Activated T-helper 1 cell treated with Interleukin-2 at 50 U/mL for 16 hours (primary cell): ENCODE data around the gene SLC24A3.

ENCODE experiments used
- DNase-seq: peaks from one replicate; pipeline ENCODE4 v3.0.0-alpha.2; 2020; ENCODE audit warnings: low read depth

The SLC24A3 gene

DNA sequence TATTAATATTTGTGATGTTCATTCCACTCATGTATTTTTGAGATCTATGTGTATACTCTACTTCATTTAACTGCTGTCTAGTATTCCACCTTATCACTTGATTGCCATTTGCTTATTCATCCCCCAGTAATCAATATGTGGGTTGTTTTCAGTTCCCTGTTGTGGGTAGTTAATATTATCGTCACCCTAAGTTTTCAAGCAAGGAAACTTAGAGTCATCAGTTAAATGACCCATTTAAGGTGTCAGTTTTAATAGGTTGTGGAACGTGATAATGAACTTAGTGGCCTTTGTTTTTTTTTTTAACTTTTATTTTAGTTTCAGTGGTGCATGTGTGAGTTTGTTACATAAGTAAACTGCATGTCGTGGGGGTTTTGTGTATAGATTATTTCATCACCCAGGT lies 90.3 kb downstream of the SLC24A3 start:
- no peak for DNase-seq

DNA sequence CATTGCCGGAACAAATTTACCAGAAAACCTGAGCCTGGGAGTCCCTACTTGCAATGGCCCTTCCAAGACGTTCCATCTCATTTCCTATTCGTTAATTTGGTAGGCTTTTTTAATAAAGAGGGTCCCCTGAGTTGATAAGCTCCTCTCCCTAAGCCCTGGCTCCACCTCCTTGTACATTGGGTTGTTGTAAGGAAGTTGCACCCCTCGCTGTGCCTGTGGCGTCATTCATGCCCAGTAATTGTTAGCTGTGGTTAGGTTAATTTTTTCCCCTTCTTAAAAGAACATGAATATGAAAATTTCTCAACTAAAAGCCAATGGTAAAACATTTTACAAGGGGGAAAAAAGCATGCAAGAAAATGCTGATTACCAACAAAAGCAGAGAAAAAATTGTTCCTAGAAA lies 91.9 kb downstream of the SLC24A3 start:
- DNase-seq: no peak

- DNase-seq: no peak
Observed at GRCh38 chr20:19304886-19305415, 92.5 kb downstream of the SLC24A3 start.

- no peak for DNase-seq
Observed at GRCh38 chr20:19308146-19308545, 95.7 kb downstream of the SLC24A3 start.

DNA sequence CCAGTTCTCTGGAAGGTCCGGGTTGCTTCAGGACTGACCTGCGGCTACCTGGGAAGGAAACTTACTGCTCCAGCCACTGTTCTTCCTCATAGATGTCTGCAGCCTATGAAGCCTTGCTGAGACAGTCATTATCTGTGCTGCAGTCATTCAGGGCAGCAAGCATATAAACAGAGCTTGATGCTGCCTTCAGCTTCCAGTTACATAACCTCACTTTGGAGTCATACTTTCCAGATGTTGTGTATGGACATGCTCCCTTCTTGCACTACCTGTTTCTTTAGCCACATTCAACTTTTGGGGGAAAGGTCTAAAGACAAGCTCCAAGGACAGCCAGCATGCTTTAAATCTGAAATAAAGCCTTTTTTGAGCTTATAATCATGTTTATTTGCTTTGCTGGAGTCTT lies 98.1 kb downstream of the SLC24A3 start:
- no peak for DNase-seq

DNA sequence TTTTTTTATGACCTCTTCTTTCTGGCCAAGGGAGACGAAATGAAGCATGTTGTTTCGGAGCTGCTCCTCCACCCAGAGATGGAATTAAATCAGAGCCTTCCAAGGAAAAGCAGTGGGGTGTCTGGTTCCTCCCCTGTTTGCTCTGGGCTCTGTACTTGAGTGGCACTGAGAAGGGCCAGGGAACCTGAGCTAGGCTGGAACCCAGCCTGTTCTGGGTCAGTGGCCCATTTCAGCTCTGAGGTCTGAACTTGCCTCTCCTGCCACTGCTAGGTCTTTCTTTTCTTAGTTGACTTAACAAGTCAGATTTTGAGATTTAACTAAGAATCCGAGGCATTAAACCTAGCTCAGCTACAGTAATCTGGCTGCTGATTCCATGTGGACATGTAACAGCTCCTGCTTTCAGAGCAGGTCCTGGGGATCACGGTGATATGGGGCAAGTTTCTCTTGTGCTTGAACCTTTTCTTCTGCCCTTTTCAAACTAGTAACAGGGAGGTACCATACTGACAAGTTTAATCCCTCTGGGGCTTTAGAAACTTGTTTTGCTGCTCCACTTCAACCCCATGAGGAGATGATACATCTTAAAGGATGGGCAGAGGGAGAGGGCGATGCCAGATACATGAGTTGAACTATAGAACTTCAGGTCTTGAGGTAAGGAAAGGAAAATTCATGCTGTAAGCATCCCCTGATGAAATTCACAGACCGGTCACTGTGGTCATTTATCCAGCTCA lies 101.1 kb downstream of the SLC24A3 start:
- no peak for DNase-seq

GRCh38 chr20:19314621-19315020 lies 102.2 kb downstream of the SLC24A3 start:
- DNase-seq: no peak

DNA sequence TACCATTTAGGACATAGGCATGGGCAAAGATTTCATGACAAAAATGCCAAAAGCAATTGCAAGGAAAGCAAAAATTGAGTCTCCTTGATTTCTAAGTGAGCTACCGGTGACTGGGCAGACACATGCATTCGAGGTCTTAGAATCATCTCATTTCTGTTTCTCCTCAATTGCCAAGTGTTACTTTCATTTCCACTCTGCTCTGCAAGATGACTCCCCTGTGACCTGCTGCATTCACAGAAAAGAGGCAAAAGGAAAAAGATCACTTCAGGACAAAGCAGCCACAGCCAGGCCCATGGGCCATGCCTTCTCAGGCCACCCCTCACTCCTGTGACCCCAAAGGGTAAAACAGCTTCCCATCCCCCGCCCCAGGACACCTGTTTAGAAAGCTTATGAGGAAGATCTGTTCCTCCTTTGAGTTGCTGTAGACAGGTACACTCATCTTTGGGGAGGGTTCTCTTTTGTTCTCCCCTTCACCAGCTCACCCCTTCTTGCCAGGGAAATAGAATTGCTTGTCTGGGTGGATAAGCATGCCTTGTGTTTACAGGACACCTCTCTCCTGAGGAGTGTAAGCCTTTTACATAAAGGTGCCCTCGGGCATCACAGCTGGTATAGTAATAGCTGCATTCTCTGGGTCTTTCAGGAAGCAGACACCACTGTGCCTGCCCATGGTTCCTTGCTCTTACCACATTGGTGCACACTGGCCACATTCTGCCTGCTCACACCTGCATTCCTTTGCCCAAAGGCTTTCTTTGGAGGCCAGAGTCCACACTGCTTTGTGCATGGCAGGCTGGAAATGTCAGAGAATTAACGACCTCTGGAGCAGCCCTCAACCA lies 105.0 kb downstream of the SLC24A3 start:
- DNase-seq: no peak

DNA sequence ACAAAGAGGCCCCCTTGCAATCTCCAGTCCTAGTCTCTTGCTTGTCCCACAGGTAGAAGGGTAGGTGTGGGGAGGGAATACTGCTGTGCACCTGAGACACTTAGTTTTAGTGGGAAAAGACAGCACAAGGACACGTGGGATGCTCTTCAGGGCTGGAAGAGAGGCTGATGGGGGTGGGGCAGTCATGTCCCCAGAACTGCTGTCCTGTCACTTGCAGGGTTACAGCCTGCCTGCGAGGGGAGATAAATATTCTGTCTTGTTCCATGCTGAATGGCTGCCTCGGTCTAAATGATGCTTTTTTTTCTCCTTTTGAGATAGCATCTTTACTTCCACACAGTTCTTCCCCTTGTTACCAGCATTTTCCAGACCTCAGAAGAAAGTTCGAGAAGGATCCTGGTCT lies 106.2 kb downstream of the SLC24A3 start:
- no peak for DNase-seq

DNA sequence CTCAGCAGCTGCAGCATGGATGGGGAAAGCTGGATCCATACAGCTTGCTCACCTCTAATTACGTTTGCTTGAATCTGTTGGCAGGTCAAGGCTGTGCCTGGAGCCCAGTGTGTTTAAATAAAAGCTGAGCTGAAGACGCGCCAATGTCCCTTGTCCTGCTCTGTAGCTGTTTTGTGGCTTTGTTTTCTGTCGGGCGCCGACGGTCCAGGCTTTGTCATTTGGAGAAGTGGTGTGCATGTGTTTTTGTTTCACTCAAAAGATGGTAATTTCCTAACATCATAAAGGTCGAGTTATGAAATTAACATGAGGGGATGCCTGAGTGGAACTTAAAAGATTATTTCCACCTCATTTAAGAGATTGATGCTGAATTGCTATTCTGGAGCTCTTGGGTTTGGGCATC lies 107.6 kb downstream of the SLC24A3 start:
- DNase-seq: no peak

- DNase-seq: no peak
Observed at GRCh38 chr20:19321176-19321575, 108.7 kb downstream of the SLC24A3 start.

- DNase-seq: no peak
Observed at GRCh38 chr20:19322061-19322985, 109.9 kb downstream of the SLC24A3 start.

GRCh38 chr20:19327401-19327800 lies 115.0 kb downstream of the SLC24A3 start:
- no peak for DNase-seq

DNA sequence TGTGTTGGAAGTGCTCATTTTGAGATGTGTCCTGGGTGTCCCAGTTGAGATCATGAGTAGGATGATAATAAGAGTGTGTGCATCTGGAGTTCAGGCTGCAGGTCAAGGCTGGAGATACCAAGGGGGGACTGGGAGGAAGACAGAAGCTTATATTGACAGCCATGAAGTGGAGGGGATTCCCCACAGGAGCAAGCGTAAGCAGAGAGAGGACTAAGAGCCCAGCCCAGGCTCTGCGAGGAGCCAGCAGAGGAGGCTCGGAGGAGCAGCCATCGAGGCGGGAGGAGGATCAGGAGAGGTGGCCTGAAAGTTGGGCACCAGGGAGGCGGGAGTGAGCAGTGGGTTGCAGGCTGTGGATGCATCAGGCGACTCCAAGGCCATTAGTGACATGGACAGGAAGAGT lies 116.2 kb downstream of the SLC24A3 start:
- DNase-seq: no peak

DNA sequence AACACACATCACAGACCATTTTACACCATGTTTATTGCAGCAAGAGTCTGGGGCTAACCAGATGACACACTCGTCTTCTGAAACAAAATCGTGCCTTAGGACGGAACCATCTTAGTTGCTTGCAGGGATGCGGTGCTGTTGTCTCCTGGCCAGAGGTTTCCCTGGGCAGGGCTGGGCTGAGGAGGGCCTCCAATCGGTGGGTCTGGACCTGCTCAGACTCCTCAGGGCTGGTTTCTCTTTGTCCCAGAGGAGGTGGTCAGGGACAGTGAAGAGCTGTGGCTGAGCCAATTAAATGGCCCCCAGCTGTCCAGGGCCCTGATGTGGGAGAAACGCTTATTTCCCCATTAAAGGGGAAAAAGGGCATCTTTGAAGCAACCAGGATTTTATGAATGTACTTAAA lies 117.6 kb downstream of the SLC24A3 start:
- no peak for DNase-seq

DNA sequence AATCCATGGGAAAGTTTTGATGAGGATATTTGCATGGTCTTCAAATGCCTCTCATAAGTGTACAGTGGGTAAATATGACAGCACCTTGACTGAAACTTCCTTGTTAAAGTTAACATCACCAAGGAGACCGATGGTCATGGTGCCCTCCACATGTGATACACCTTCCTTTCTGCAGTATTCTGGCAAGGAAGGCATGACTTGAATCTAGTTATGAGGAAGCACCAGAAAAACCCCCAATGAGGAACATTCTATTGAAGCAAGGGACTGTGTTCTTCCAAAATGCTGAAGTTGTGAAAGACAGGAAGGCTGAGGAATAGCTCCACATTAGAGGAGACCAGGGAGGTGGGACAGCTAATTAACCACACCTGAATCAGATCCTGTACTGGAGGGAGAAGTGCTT lies 118.3 kb downstream of the SLC24A3 start:
- DNase-seq: no peak

DNA sequence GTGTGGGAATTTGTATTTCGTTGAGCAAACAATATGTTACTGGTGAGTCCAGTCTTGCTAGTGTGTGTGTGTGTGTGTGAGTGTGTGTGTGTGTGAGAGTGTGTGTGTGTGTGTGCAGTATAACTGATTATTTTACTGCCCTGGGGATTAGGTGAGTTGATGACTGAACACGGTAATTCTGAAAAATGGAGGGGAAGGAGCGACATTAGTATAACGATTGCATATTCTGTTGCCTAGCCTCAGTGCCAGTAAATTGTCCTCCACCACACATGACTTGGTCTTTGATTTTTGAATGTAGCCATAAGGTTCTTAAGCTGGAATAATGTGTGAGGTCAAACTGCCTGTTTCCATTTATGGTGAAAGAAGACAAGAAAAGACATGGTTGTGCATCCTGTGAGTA lies 121.1 kb downstream of the SLC24A3 start:
- no peak for DNase-seq

GRCh38 chr20:19335341-19335740 lies 122.9 kb downstream of the SLC24A3 start:
- no peak for DNase-seq

GRCh38 chr20:19335916-19336315 lies 123.5 kb downstream of the SLC24A3 start:
- DNase-seq: no peak

DNA sequence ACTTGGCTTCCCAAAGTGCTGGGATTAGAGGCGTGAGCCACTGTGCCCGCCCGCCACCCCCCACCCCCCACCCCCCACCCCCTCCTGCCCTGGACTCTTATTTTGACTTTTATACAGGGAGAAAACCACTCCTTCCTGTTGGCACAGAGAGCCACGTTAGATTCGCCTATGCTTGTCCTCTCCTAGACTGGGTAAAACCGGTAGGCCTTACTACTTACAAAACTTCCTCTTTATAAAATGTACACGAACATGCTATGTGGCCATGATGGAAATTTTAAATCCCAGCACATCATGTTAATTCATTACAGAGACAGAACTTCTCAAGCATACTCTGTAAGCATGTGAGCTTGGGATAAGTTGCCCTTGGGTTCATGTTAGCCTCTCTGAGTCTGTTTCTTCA lies 124.2 kb downstream of the SLC24A3 start:
- DNase-seq: no peak

GRCh38 chr20:19338380-19338779 lies 125.9 kb downstream of the SLC24A3 start:
- no peak for DNase-seq

- no peak for DNase-seq
Observed at GRCh38 chr20:19338960-19339359, 126.5 kb downstream of the SLC24A3 start.
